ENCODE results near the gene FAIM2.

The FAIM2 gene

GRCh38 chr12:49838973-49839633 is 64.6 kb downstream of the FAIM2 start:
- H3K36me3 ChIP-seq (ENCODE audit: control insufficient read depth, insufficient read depth, low read length), result no peaks in the 10 kb centered on the region
- no peak for DNase-seq (ENCODE audit: low read depth, low spot score)
- H3K9me3 ChIP-seq (ENCODE audit: control insufficient read depth, insufficient read depth, low read length), result no peaks in the 10 kb centered on the region
- H3K27me3 ChIP-seq (ENCODE audit: control insufficient read depth, insufficient read depth, low read length), result no peaks in the 10 kb centered on the region
- no CpG with 5 or more reads among the region's 3 CpGs for WGBS (ENCODE audit: insufficient coverage, insufficient read length)
- H3K27ac ChIP-seq (ENCODE audit: low read length), result no peak overlapping the region
- H3K4me1 ChIP-seq (ENCODE audit: control insufficient read depth, insufficient read depth, low read length), result peaks cover 2% of the 10 kb centered on the region; the same call in 1 of the 2 replicates
- H3K4me3 ChIP-seq (ENCODE audit: low read length), result no peak overlapping the region

- Histone ChIP-seq H3K4me3 (ENCODE audit: low read length) (no peak overlapping the region), H3K9me3 (ENCODE audit: control insufficient read depth, insufficient read depth, low read length) (no peaks in the 10 kb centered on the region), H3K27me3 (ENCODE audit: control insufficient read depth, insufficient read depth, low read length) (no peaks in the 10 kb centered on the region), H3K36me3 (ENCODE audit: control insufficient read depth, insufficient read depth, low read length) (no peaks in the 10 kb centered on the region), H3K27ac (ENCODE audit: low read length) (no peak overlapping the region), H3K4me1 (ENCODE audit: control insufficient read depth, insufficient read depth, low read length) (no peaks in the 10 kb centered on the region)
- no peak for DNase-seq (ENCODE audit: low read depth, low spot score)
- no CpG with 5 or more reads among the region's 5 CpGs for WGBS (ENCODE audit: insufficient coverage, insufficient read length)
Observed at GRCh38 chr12:49832836-49833421, 70.8 kb downstream of the FAIM2 start.

GRCh38 chr12:49831717-49832116 is 72.0 kb downstream of the FAIM2 start:
- Histone ChIP-seq H3K4me3 (ENCODE audit: low read length) (no peak overlapping the region), H3K9me3 (ENCODE audit: control insufficient read depth, insufficient read depth, low read length) (no peaks in the 10 kb centered on the region), H3K4me1 (ENCODE audit: control insufficient read depth, insufficient read depth, low read length) (no peaks in the 10 kb centered on the region), H3K27ac (ENCODE audit: low read length) (no peak overlapping the region), H3K36me3 (ENCODE audit: control insufficient read depth, insufficient read depth, low read length) (no peaks in the 10 kb centered on the region), H3K27me3 (ENCODE audit: control insufficient read depth, insufficient read depth, low read length) (no peaks in the 10 kb centered on the region)
- DNase-seq (ENCODE audit: low read depth, low spot score), result no peak
- WGBS (ENCODE audit: insufficient coverage, insufficient read length), result no CpG with 5 or more reads among the region's 2 CpGs

GRCh38 chr12:49828133-49829091 is 75.3 kb downstream of the FAIM2 start, which contains the start of gene NCKAP5L:
Gene NCKAP5L (minus strand): TSS chr12:49828413. CDS start chr12:49804044, 24,369 bp downstream.
- Histone ChIP-seq H3K27me3 (ENCODE audit: control insufficient read depth, insufficient read depth, low read length) (no peaks in the 10 kb centered on the region), H3K27ac (ENCODE audit: low read length) (peak within 1 kb of the TSS; percentile 8)

GRCh38 chr12:49827401-49828099 is 76.2 kb downstream of the FAIM2 start:
- DNase-seq (ENCODE audit: low read depth, low spot score), result no peak
- H3K4me3 ChIP-seq (ENCODE audit: low read length), result peak overlapping the region; percentile 88
- H3K36me3 ChIP-seq (ENCODE audit: control insufficient read depth, insufficient read depth, low read length), result no peaks in the 10 kb centered on the region
- H3K27ac ChIP-seq (ENCODE audit: low read length), result no peak overlapping the region
- no peaks in the 10 kb centered on the region for H3K27me3 ChIP-seq (ENCODE audit: control insufficient read depth, insufficient read depth, low read length)
- no CpG with 5 or more reads among the region's 38 CpGs for WGBS (ENCODE audit: insufficient coverage, insufficient read length)
- H3K9me3 ChIP-seq (ENCODE audit: control insufficient read depth, insufficient read depth, low read length), result no peaks in the 10 kb centered on the region
- no peaks in the 10 kb centered on the region for H3K4me1 ChIP-seq (ENCODE audit: control insufficient read depth, insufficient read depth, low read length)

More at GRCh38 chr12:49828133-49829091, 75.3 kb downstream of the FAIM2 start, which contains the start of gene NCKAP5L:
- Histone ChIP-seq H3K9me3 (ENCODE audit: control insufficient read depth, insufficient read depth, low read length) (no peaks in the 10 kb centered on the region), H3K36me3 (ENCODE audit: control insufficient read depth, insufficient read depth, low read length) (no peaks in the 10 kb centered on the region), H3K4me3 (ENCODE audit: low read length) (peak within 1 kb of the TSS; percentile 88), H3K4me1 (ENCODE audit: control insufficient read depth, insufficient read depth, low read length) (no peaks in the 10 kb centered on the region)
- peak; percentile 89 for DNase-seq (ENCODE audit: low read depth, low spot score)
- WGBS (ENCODE audit: insufficient coverage, insufficient read length), result no CpG with 5 or more reads among the region's 61 CpGs

GRCh38 chr12:49827051-49827400 is 76.7 kb downstream of the FAIM2 start:
- H3K4me1 ChIP-seq (ENCODE audit: control insufficient read depth, insufficient read depth, low read length), result no peaks in the 10 kb centered on the region
- WGBS (ENCODE audit: insufficient coverage, insufficient read length), result no CpG with 5 or more reads among the region's 6 CpGs
- no peak overlapping the region for H3K27ac ChIP-seq (ENCODE audit: low read length)
- no peaks in the 10 kb centered on the region for H3K27me3 ChIP-seq (ENCODE audit: control insufficient read depth, insufficient read depth, low read length)
- no peak for DNase-seq (ENCODE audit: low read depth, low spot score)
- H3K36me3 ChIP-seq (ENCODE audit: control insufficient read depth, insufficient read depth, low read length), result no peaks in the 10 kb centered on the region
- H3K4me3 ChIP-seq (ENCODE audit: low read length), result peak overlapping the region; percentile 88; the same call in 1 of the 2 replicates
- H3K9me3 ChIP-seq (ENCODE audit: control insufficient read depth, insufficient read depth, low read length), result no peaks in the 10 kb centered on the region

- H3K36me3 ChIP-seq (ENCODE audit: control insufficient read depth, insufficient read depth, low read length), result no peaks in the 10 kb centered on the region
- H3K9me3 ChIP-seq (ENCODE audit: control insufficient read depth, insufficient read depth, low read length), result no peaks in the 10 kb centered on the region
- H3K27ac ChIP-seq (ENCODE audit: low read length), result no peak overlapping the region
- no peaks in the 10 kb centered on the region for H3K27me3 ChIP-seq (ENCODE audit: control insufficient read depth, insufficient read depth, low read length)
- no peak for DNase-seq (ENCODE audit: low read depth, low spot score)
- H3K4me3 ChIP-seq (ENCODE audit: low read length), result no peak overlapping the region
- H3K4me1 ChIP-seq (ENCODE audit: control insufficient read depth, insufficient read depth, low read length), result no peaks in the 10 kb centered on the region
- no CpG with 5 or more reads among the region's 4 CpGs for whole genome bisulfite sequencing (ENCODE audit: insufficient coverage, insufficient read length)
Observed at GRCh38 chr12:49825971-49826421, 77.7 kb downstream of the FAIM2 start.

- no peak overlapping the region for H3K4me3 ChIP-seq (ENCODE audit: low read length)
- WGBS (ENCODE audit: insufficient coverage, insufficient read length), result no CpG with 5 or more reads among the region's 5 CpGs
- no peaks in the 10 kb centered on the region for H3K9me3 ChIP-seq (ENCODE audit: control insufficient read depth, insufficient read depth, low read length)
- H3K4me1 ChIP-seq (ENCODE audit: control insufficient read depth, insufficient read depth, low read length), result peaks cover 2% of the 10 kb centered on the region; the same call in 1 of the 2 replicates
- no peaks in the 10 kb centered on the region for H3K27me3 ChIP-seq (ENCODE audit: control insufficient read depth, insufficient read depth, low read length)
- DNase-seq (ENCODE audit: low read depth, low spot score), result no peak
- no peaks in the 10 kb centered on the region for H3K36me3 ChIP-seq (ENCODE audit: control insufficient read depth, insufficient read depth, low read length)
- H3K27ac ChIP-seq (ENCODE audit: low read length), result no peak overlapping the region
Observed at GRCh38 chr12:49825360-49825970, 78.2 kb downstream of the FAIM2 start.

GRCh38 chr12:49824895-49825294 is 78.8 kb downstream of the FAIM2 start:
- Histone ChIP-seq H3K4me3 (ENCODE audit: low read length) (no peak overlapping the region), H3K9me3 (ENCODE audit: control insufficient read depth, insufficient read depth, low read length) (no peaks in the 10 kb centered on the region), H3K27ac (ENCODE audit: low read length) (no peak overlapping the region), H3K27me3 (ENCODE audit: control insufficient read depth, insufficient read depth, low read length) (no peaks in the 10 kb centered on the region), H3K4me1 (ENCODE audit: control insufficient read depth, insufficient read depth, low read length) (peaks cover 2% of the 10 kb centered on the region; the same call in 1 of the 2 replicates), H3K36me3 (ENCODE audit: control insufficient read depth, insufficient read depth, low read length) (no peaks in the 10 kb centered on the region)
- DNase-seq (ENCODE audit: low read depth, low spot score), result no peak
- WGBS (ENCODE audit: insufficient coverage, insufficient read length), result no CpG with 5 or more reads among the region's 4 CpGs

Data from iPS DF 6.9 (cell line).